Activated CD4-positive, alpha-beta T cell treated with anti-CD3 and anti-CD28 coated beads for 1 hour (primary cell): ENCODE data around the gene PFKP.
A peak's percentile ranks its signal among the peaks of the same experiment; 100 is the strongest.
"Not testable (repeated sequence)": the region's sequence is repeated elsewhere in the genome, so short reads cannot be mapped to it uniquely, and the experiment has no call there.

ENCODE experiments used
- DNase-seq: peaks from one replicate; pipeline ENCODE4 v3.0.0-alpha.2; 2020

The PFKP gene

DNA sequence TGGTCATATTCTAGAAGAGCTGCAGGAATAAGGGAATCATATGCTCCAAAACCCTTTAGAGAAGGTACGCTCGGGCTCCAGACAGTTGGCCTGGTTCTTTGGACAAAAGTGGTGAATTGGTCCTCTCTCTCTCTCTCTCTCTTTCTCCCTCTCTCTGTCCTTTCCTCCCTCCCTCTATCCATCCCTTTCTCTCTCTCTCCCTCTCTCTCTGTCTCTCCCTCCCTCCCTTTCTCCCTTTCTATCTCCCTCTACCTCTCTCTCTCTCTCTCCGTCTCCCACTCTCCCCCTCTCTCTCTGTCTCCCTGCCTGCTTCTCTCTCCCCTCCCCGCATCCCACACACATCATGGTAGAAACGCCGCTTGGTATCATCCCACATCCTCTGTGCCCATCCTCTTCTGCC lies 19.8 kb upstream of the PFKP start:
- no peak for DNase-seq

DNA sequence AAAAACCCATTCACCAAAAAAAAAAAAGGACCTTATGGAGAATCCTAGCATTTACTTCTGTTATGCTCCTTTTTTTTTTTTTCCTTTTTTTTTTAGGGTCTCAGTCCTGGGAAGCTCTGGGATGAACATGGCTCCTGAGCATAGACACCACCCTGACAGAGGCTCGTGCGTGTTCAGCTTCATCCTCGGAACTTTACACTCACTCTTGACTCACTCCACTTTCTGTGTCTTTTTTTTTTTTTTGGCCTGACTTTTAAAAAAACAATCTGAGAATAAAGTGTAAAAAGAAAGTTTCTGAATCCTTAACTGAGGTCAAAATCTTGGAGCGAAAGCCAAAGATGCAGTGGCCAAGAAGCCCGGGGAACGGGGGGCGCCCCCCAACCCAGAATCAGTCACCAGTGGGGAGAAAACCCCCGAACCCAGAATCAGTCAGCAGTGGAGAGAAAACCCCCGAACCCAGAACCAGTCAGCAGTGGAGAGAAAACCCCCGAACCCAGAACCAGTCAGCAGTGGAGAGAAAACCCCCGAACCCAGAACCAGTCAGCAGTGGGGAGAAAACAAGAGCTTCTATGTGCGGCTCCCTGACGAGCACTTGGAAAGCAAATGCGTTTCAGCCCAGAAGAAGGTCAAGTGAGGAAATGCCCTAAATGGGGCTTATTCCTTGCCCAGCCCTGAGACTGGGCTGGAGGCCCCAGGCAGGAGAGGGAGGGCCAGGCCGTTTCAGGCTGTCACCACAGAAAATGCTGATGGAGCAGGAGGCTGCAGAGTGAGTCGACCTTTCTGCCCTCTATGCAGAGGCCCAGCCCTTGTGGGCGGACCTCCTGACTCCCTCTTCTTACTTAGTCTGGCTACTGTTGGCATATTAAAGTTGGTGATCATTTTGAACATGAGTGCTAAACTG lies 19.0 kb upstream of the PFKP start:
- no peak for DNase-seq

DNA sequence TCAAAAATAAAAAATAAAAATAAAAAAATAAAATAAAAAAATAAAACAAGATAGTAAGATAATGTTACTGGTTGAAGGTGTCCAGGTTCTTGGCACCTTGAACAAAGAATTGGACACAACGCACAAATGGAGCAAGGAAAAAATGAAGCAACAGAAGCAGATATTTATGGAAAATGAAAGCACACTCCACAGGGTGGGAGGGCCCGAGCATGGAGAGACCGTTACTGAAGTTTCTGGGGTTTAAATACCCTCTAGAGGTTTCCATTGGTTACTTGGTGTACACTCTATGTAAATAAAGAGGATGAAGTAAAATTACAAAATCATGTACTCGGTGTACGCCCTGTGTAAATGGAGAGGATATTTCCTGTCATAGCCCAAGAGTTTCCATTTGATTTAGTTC lies 15.7 kb upstream of the PFKP start:
- no peak for DNase-seq

DNA sequence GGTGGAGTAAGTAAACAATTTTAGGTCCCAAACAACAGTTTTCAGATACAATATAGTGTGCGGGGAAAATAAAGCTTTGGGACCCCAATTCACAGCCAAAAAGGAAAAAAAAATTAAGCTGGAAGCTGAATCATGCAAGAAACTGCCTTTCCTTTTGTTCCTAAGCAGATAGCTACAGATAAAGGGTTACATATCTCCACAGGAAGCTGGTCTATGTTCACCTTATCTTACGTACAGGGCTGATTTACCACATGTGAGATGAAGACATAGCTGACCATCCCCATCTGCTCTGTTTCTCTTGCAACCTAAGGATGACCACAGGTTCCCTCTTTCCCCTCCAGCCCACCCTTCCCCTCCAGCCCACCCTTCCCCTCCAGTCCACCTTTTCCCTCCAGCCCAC lies 14.2 kb upstream of the PFKP start:
- DNase-seq = no peak

DNA sequence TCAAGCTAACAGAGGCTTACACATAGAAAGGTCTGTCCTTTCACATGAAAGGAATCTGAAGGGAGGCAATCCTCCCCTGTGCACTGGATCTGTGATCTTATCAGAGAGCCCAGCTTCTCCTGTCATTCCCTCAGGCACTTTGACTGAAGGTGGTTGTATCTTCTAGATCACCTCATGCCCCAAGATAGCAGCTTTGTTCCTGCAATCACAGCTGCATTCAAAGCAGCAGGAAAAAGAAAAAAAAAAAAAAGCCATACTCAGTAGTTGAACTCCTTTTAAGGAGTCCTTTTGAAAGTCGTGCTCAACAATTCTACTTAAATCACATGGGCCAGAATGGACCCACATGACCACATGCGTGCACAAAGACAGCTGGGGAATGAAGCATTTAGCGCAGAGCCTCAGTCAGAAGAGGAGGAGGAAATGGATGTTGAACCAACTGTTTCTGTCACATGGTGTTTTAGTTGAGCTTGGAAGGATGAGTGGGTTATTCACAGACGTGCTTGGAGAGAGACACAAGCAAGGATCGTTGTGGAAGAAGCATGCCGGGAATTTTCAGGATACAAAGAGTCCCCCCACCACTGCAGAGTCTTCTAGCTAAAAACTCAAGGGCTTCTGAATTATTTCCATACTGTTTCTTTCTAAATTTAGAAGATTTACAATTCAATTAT lies 13.0 kb upstream of the PFKP start:
- no peak for DNase-seq

DNA sequence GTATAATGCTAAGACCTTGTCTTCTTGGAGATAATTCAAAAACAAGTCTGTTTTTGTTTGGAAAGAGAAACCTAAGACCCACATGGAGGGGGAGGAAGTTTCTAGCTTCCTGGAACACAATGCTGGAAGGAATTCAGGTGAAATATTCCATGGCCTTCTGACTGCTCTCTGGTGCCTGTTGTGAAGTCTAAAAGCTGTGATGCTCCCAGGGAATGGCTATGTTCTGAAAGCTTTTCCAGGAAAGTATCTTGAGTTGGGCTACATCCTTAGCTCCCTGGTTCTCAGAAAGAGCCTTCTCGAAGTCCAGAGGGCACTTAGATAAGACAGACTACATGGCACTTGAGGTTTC lies 12.5 kb upstream of the PFKP start:
- DNase-seq = no peak

DNA sequence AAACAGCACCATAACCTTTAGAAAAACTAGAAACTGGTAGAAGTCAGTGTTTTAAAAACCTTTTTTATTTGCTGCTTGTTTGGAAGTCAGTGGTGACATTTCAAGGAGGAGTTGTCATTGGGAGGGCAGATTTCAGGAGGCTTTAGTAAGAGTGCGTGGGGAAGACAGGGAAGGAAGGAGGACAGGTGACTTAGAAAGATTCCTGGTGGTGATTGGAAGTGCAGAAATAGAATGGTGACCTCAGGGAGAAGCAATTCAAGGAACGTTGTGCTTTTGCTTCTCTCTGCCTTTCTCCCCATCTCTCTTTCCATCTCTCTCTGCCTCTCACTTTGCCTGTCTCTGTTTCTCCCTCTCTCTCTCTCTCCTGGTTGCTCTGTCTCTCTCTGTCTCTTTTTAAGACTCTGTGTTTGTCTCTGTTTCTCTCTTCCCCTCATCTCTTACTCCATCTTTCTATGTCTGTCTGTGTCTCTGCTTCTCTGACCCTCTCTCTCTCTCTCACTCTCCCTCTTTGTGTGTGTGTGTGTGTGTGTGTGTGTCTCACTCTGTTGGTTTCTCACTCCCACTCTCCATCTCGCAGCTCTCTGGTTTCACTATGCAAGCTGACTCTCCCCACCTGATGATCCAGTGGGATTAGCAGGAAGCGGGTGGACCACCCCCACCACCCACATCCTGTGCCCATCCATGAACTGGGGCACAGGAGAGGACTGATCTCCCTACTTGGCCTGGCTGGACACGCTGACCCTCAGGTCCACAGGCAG lies 10.9 kb upstream of the PFKP start:
- no peak for DNase-seq

DNA sequence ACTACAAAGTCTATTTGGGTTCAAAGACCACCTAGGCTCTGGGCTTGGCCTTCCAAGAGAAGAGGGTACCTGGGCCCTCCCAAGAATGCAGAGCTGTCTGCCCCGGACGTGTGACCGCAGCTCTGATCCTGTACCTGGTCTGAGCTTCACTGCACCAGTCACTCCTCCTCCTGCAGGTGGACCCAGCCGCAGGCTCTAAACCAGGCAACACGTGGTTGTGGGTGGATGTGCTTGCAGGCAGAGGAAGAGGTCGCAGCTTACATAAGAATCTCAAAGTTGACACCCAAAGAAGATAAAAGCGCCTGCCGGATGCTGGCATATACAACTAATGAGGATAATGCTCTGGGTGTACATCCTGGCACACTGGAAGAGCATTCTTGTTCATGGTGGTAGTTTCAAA lies 9.4 kb upstream of the PFKP start:
- DNase-seq = no peak

DNA sequence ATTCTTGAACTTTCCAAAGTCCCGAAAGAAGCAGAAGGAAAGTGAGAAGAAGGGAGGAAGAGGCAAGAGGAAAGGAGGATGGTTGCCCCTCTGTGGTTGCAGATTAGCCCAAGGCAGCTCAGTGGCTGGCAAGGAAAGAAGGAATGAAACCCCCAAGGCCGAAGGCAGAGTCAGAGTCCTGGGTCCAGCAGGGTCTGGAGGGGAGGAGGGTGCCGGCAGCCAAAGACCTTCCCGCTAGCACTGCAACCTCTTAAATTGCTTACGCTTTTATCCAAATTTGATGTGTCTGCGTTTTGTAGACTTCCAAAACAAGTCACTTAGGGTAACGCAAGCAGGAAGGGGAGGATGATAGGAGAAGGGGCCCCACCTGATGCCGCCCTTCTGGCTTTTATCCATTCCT lies 7.4 kb upstream of the PFKP start:
- no peak for DNase-seq

DNA sequence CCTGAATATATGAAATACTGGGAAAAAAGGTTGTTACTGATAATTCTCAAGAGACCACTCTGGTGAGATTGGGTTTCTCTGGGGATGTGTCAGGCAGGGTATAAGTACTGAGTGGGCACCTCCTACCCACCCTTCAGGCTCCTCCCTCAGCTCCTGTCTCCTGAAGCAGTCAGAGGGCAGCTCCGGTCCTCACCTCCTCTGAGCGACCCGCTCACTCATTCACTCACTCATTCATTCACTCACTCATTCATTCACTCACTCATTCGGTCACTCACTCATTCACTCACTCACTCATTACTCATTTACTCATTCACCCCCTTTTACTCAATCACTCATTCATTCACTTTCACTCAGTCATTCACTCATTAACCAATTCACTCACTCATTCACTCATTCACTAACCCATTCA lies 6.9 kb upstream of the PFKP start:
- DNase-seq = no peak

DNA sequence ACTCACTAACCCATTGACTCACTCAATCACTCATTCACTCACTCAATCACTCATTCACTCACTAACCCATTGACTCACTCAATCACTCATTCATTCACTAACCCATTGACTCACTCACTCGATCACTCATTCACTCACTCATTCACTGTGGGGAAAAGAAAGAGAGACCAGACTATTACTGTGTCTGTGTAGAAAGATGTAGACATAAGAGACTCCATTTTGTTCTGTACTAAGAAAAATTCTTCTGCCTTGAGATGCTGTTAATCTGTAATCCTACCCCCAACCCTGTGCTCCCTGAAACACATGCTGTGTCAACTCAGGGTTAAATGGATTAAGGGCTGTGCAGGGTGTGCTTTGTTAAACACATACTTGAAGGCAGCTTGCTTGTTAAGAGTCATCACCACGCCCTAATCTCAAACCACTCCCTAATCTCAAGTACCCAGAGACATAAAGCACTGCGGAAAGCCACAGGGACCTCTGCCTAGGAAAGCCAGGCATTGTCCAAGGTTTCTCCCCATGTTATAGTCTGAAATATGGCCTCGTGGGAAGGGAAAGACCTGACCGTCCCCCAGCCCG lies 5.9 kb upstream of the PFKP start:
- DNase-seq = not testable (repeated sequence)

DNA sequence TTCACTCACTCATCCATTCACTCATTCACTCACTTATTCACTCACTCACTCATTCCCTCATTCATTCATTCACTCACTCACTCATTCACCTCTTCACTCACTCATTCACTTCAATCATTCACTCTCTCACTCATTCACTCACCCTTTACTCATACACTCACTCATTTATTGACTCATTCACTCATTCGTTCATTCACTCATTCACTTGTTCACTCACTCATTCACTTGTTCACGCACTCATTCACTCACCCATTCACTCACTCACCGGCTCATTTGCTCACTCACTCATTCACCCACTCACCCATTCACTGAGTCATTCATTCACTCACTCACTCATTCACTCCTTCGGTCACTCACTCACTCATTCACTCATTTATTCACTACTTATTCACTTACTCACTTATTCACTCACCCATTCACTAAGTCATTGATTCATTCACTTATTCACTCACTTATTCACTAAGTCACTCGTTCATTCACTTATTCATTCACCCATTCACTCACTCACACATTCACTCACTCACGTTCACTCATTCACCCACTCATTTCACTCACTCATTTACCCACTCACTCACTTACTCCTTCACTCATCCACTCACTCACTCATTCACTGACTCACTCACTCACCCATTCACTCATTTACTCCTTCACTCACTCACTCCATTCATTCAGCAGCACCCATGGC lies 4.7 kb upstream of the PFKP start:
- DNase-seq = no peak

DNA sequence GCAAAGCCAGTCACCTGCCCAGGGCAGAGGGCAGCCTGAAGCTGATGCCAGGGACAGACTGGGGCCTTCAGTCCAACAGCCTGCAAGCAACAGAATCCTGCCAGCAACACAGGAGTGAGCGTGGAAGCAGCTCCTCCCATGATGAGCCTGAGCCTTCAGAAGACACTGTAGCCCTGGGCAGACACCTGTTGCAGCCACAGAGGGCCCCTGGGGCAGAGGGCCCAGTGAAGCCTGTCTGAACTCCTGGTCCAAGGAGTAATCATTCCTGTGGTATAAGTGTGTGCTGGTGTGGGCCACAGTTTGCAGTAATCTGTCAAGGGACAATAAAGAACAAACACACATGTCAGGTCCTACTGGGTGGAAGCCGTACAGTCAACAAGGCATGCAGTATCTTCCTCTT lies 2.9 kb upstream of the PFKP start:
- DNase-seq = no peak

DNA sequence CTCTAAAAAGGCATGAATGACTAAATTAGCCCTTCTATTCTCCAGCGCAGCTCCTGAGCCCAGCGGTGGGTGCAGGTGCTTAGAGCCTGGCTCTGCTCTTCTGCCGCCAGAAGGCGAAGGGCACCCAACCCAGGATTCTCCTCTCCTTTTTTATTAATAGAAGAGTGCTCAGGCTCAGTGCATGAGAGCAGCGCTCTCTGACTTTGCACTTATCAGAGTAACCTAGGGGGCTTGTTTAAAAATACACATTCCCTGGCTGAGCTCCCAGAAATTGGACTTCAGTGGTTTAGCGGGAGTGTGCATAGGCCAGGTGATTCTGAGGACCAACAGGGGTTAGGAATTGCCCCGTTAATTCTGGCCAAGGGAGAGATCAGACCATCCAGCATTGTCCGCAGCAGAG lies 1.7 kb upstream of the PFKP start:
- DNase-seq = no peak

DNA sequence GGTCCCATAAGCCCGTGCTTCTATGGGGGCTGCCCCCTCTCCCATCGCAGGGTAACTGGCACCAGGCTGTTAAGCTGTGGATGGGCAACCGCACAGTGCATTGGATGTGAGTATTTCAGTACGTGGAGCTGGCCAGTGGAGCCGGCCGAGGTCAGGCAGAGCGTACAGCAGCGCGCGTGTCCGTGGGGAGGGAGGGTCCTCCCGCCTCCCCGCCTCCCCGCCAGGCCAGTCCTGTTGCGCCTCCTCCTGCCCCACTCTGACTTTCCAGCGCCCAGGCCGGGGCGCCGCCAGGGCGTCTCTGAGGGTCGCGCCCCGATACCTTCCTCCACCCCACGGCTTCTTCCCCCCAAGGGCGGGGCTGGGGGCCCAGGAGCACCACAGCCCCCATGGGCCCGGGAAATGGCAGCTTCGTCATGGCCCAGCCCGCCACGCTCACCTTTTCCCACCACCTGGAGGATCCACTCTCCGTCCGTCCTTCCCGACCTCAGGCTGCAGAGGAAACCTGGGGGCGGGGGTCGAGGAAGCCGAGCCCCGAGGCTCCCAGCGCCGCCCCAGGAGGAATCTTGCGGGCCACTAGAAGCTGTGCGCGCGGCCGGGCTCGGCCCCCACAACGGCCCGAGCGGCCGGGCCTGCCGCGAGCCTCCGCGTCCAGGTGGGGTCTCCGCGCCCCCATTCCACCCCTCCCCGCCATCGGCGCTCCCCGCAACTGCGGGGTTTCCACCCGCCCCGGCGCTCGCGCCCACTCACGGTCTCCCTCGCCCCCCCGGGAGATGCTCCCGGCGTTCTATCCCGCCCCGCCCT lies 831 bp upstream of the PFKP start:
- DNase-seq = no peak

DNA sequence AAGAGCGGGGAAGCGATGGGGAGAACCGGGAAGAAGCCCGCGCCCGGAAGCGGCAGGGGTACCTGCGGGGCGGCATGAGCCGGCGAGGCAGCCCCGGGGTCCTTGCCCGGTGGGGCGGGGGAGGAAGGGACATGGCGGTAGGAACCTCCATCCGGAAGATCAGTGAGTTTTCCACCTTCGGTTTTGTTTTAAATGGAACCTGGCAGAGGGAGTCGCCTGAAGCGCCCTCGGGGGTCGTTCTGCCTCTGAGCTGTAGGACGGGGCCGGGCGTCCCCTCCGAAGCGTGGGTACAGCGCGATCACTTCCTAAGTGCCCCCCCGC lies 471 bp downstream of the PFKP start:
- DNase-seq = no peak

DNA sequence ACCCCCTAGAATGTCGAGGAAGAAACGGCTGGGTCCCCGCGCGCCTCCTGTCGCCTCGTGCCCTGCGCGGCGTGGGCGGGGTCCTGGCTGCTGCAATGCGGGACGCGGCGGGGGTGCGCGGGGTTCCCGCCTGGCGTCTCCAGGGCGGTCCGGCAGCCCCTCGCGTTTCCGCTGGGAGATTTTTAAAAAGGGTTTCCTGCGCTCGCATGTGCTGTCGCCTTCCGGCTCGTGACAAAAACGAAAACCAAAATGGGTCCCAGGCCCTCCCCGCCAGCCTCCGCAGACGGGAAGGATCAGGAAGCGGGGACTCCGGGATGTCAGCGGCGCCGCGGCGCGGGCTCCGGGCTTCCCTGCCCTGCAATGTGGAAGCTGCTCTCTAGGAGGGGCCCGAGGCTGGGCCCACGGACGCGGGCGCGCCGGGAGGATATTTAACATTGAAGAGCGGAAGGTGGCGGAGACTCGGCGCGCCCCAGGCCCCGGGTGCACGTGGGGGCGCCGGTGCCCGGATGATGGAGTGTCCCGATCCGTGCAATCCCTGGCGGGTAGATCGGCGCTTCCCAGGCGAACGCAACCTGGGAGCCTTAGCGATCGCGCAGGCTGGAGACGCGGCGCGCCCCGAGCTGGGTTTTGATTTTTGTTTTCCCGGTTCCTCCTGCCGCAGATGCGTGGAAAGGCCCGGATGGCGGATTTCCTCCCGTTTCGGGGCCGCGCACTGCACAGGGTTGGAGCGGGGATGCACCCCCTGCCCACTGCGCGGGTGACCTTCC lies 1.0 kb downstream of the PFKP start:
- peak; percentile 36 for DNase-seq

DNA sequence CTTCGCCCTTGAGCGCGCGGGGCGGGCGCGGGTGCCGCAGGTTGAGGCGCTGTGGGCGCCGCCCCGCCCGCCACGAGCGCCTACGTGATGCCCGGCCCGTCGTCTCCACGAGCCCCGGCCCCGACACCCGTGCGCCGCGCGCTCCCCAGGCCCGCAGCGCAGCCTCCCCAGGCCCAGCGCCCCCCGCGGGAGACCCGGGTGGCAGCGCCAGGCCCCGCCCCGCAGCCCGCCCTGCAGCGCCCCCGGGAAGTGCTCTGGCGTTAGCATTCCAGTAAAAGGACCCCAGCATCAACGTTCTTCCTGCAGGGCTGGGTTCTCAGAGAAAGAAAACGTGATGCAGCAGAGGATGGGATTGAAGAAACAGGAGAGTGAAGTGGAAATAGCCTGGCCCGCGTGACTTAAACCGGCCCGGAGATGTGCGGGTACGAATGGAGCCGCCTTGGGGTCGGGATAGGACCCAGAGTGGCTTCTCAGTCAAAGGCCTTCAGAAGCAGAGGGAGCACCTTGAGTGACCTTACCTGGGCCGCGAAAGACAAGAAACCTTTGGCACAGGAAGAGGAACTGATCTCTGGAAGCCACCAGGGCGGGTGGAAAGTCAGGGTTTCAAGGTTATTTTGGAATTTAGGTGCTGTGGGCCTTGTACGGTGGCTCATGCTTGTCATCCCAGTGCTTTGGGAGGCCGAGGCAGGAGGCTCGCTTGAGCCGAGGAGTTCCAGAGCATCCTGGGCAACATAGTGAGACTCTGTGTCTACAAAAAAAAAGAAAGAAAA lies 1.8 kb downstream of the PFKP start:
- DNase-seq = no peak

DNA sequence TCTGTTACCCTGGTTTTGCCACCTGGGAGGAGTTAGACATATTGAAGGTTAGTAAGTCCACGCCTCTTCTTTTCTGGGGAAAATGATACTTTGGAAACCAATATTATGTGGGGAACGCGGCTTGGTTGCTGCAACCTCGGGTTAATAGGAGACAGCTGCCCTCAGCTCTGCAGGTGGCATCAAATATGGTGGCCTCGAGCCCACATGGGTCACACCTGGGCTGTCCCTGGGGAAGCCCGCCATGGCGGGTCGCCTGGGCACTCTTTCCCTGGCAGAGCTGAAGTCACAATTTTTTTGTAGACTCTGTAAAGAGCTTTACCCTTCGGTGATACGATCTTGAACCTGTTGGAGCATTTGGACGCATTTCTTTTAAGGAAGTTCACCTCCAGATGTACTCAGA lies 2.5 kb downstream of the PFKP start:
- DNase-seq = no peak

DNA sequence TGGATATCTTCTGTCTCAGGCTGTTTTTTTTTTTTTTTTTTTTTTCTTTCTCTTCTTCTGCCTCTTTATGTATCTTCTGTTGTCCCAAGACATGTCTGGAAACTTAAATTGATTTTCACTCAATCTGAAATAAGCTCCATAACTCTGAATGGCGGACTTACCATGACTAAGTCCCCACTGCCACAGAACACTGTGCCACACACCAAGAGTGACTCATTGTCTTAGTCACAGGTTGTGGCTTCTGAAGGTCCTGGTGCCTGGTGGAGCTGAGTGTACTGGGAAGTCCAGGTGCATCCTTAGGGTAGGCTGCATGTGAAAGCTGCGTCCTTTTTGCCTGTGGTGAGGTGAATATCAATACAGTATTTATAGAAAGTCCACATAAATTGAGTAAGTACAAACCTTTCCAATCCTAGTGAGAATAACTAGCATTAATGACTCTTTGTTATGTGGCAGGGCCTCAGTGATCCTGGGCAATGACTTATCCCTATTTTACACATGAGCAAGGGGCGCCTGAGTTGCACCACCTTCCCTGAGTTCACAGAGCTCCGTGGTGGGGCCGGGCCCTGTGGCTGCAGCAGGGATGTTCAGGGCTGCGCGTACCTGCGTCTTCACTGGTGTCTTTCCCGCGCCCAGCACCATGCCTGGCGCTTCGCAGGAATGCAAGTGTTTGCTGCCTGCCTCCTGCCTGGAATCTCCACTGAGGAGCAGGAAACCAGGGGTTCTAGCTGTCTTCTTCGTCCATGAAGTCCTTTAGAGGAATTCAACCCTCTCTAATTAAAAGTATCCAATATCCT lies 4.3 kb downstream of the PFKP start:
- no peak for DNase-seq
